OCI-LY3 (cell line): ENCODE measurements around the gene GALNT2.

Experiments
- H2AFZ ChIP-seq: fragments of 200-600, 300-600 bp; shearing (Covaris generic); 2 replicates; pipeline ENCODE4 v1.6.0; 2014; ENCODE audit warnings: antibody characterized with exemption, low read depth, low read length
- H3K27ac ChIP-seq: fragments of 200-600, 300-600 bp; sonication (generic); 2 replicates; pipeline ENCODE4 v1.5.1; 2014; ENCODE audit warnings: mild to moderate bottlenecking, low read length, moderate library complexity, mixed read lengths
- H3K27me3 ChIP-seq: fragments of 200-600, 300-600 bp; sonication (generic); 2 replicates; pipeline ENCODE4 v1.6.1; 2014; ENCODE audit warnings: low read depth, low read length, mixed read lengths
- H3K36me3 ChIP-seq: fragments of 200-600, 300-600 bp; sonication (generic); replicated peaks from 2 replicates; pipeline ENCODE3; 2014; ENCODE audit warnings: low read depth, low read length, mixed read lengths
- H3K4me1 ChIP-seq: fragments of 300-600, 200-600 bp; sonication (generic); 2 replicates; pipeline ENCODE4 v1.6.1; 2014; ENCODE audit warnings: low read length, mixed read lengths
- H3K4me2 ChIP-seq: fragments of 200-600, 300-600 bp; sonication (generic); 2 replicates; pipeline ENCODE4 v1.6.1; 2014; ENCODE audit warnings: low read length, mixed read lengths
- H3K4me3 ChIP-seq: fragments of 300-600, 200-600 bp; sonication (generic); 2 replicates; pipeline ENCODE4 v1.5.1; 2014; ENCODE audit warnings: antibody characterized with exemption, mild to moderate bottlenecking, low read length, moderate library complexity
- H3K79me2 ChIP-seq: fragments of 300-600, 200-600 bp; shearing (Covaris generic); 2 replicates; pipeline ENCODE4 v1.6.1; 2014; ENCODE audit warnings: mild to moderate bottlenecking, low read length, mixed read lengths
- H3K9ac ChIP-seq: fragments of 300-600, 200-600 bp; shearing (Covaris generic); 2 replicates; pipeline ENCODE4 v1.6.0; 2014; ENCODE audit warnings: mild to moderate bottlenecking, low read length, moderate library complexity
- H3K9me3 ChIP-seq: fragments of 200-600, 300-600 bp; shearing (Covaris generic); 2 replicates; pipeline ENCODE4 v1.6.1; 2014; ENCODE audit warnings: low read length, mixed read lengths; ENCODE audit not compliant: insufficient read depth
- H4K20me1 ChIP-seq: fragments of 200-600, 300-600 bp; sonication (generic); 2 replicates; pipeline ENCODE4 v1.6.1; 2016; ENCODE audit warnings: low read length, mixed read lengths; ENCODE audit not compliant: insufficient read depth
- EZH2phosphoT487 ChIP-seq: fragments of 200-600 bp; shearing (Covaris generic); IDR thresholded peaks from 2 replicates; pipeline ENCODE4 v1.6.1; 2018; ENCODE audit warnings: antibody characterized with exemption, mixed run types, low read depth
- TF ChIP-seq, protein P1 (sequence below): fragments of 200-600, 300-600 bp; sonication (generic); IDR thresholded peaks from 2 replicates; pipeline ENCODE4 v1.5.1; 2014; ENCODE audit warnings: antibody characterized with exemption, low read length, low read depth

GALNT2 gene

GRCh38 chr1:230210981-230211336, 143.9 kb downstream of the GALNT2 start:
- no peak overlapping the region for H3K4me2 ChIP-seq
- no peak overlapping the region for H3K9ac ChIP-seq
- TF ChIP-seq EZH2phosphoT487 = no peak
- TF ChIP-seq, protein P1, sequence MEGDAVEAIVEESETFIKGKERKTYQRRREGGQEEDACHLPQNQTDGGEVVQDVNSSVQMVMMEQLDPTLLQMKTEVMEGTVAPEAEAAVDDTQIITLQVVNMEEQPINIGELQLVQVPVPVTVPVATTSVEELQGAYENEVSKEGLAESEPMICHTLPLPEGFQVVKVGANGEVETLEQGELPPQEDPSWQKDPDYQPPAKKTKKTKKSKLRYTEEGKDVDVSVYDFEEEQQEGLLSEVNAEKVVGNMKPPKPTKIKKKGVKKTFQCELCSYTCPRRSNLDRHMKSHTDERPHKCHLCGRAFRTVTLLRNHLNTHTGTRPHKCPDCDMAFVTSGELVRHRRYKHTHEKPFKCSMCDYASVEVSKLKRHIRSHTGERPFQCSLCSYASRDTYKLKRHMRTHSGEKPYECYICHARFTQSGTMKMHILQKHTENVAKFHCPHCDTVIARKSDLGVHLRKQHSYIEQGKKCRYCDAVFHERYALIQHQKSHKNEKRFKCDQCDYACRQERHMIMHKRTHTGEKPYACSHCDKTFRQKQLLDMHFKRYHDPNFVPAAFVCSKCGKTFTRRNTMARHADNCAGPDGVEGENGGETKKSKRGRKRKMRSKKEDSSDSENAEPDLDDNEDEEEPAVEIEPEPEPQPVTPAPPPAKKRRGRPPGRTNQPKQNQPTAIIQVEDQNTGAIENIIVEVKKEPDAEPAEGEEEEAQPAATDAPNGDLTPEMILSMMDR = no peak
- H3K4me3 ChIP-seq = no peak overlapping the region
- H3K27me3 ChIP-seq = no peaks in the 10 kb centered on the region
- H4K20me1 ChIP-seq = peaks cover 26% of the 10 kb centered on the region
- H3K36me3 ChIP-seq = no peaks in the 10 kb centered on the region
- H3K27ac ChIP-seq = no peak overlapping the region
- no peak overlapping the region for H2AFZ ChIP-seq
- H3K4me1 ChIP-seq = peaks cover 18% of the 10 kb centered on the region
- H3K79me2 ChIP-seq = peaks cover 13% of the 10 kb centered on the region; the same call in 1 of the 2 replicates
- H3K9me3 ChIP-seq = no peaks in the 10 kb centered on the region

GRCh38 chr1:230211436-230212145, 144.6 kb downstream of the GALNT2 start:
- Histone ChIP-seq H3K27ac (no peak overlapping the region), H4K20me1 (peaks cover 26% of the 10 kb centered on the region), H3K79me2 (peaks cover 13% of the 10 kb centered on the region; the same call in 1 of the 2 replicates), H3K9me3 (no peaks in the 10 kb centered on the region), H3K4me1 (peaks cover 18% of the 10 kb centered on the region), H3K4me2 (no peak overlapping the region; the same call in 1 of the 2 replicates), H3K9ac (no peak overlapping the region), H3K4me3 (no peak overlapping the region), H2AFZ (no peak overlapping the region), H3K27me3 (no peaks in the 10 kb centered on the region), H3K36me3 (no peaks in the 10 kb centered on the region)
- no peak for TF ChIP-seq EZH2phosphoT487
- TF ChIP-seq, protein P1 = no peak

DNA sequence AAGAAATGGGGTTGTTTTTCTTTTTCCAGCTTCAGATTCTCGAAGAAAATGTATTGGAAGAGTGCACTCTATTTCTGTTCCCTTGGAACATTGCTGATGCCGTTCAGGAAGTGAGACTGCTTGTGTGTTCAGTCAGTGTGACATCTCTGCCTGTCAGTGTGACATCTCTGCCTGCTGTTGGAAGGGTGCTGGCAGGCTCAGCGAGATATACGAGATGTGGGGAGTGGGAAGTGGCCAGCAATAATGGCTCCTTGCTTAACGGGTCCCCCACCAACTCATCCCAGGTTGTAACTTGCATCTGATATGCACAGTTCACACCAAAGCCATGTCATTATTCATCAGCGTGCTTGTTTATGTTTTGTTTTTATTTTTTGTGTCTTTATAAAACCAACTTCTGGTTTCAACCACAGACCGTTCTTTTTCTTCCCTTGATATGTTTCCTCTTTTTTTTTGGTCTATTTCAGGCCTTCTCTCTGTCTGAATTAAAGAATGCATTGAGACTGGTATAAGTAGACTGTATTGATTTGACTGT, 145.4 kb downstream of the GALNT2 start:
- no peaks in the 10 kb centered on the region for H3K9me3 ChIP-seq
- H3K4me1 ChIP-seq = peaks cover 18% of the 10 kb centered on the region
- peaks cover 13% of the 10 kb centered on the region; the same call in 1 of the 2 replicates for H3K79me2 ChIP-seq
- no peaks in the 10 kb centered on the region for H3K27me3 ChIP-seq
- no peaks in the 10 kb centered on the region for H3K36me3 ChIP-seq
- H3K4me2 ChIP-seq = peak overlapping the region; percentile 64
- peak overlapping the region; percentile 41 for H3K4me3 ChIP-seq
- H4K20me1 ChIP-seq = peaks cover 28% of the 10 kb centered on the region
- no peak overlapping the region for H2AFZ ChIP-seq
- TF ChIP-seq, protein P1 = no peak
- no peak for TF ChIP-seq EZH2phosphoT487
- no peak overlapping the region for H3K9ac ChIP-seq
- H3K27ac ChIP-seq = no peak overlapping the region

GRCh38 chr1:230215031-230215430, 148.0 kb downstream of the GALNT2 start:
- H3K4me3 ChIP-seq = no peak overlapping the region
- no peak overlapping the region for H3K4me2 ChIP-seq
- peaks cover 36% of the 10 kb centered on the region for H4K20me1 ChIP-seq
- H3K9ac ChIP-seq = no peak overlapping the region
- H3K27ac ChIP-seq = no peak overlapping the region
- peaks cover 13% of the 10 kb centered on the region; the same call in 1 of the 2 replicates for H3K79me2 ChIP-seq
- H2AFZ ChIP-seq = no peak overlapping the region
- no peaks in the 10 kb centered on the region for H3K27me3 ChIP-seq
- peaks cover 18% of the 10 kb centered on the region for H3K4me1 ChIP-seq
- no peak for TF ChIP-seq EZH2phosphoT487
- TF ChIP-seq, protein P1 = no peak
- H3K36me3 ChIP-seq = no peaks in the 10 kb centered on the region
- H3K9me3 ChIP-seq = no peaks in the 10 kb centered on the region
